ENCODE data around the gene ARHGEF12.

The ARHGEF12 gene

DNA sequence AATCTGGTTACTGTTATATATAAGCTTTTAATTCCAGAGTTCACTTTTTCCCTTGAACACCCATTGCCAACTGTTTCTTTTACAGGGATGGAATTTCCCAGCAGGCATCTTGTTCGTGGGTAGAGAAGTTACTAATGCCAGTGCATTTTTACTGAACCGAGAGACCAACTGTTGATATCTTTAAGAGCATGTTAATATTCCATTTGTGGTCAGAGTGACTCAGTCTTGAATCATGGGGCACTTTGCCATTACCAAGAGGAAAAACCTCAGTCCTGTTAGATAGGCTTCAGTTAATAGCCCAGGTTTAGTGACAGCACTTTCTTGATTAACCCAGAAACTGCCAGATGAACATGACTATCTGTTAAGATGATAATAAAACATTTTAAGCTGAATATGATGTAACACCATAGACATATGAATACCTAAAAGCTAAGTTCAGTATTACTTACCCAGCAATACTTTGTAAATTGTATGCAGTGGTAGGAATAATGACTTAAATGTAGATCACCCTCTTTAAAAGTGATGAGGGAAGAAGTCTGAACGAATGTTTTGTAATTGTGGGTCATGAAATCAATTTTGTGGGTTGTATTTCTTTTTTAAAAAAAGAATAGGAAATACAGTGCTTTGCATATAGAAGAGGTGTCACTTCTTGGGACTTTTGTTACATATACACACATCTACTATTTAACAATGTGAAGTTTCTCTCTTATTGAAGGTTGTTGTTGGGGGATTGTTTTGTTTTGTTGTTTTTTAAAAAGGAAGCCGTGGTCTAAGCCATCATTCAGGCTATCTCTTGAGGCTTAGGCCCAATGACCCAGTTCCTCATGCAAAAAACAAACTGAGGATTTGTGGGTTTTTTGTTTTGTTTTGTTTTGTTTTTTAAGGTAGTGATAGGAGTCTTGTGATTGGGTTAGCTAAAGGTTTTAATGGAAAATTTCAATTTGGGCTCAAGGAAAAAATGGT is 96.1 kb downstream of the ARHGEF12 start:
- peak; percentile 37 to 63 for DNase-seq

DNA sequence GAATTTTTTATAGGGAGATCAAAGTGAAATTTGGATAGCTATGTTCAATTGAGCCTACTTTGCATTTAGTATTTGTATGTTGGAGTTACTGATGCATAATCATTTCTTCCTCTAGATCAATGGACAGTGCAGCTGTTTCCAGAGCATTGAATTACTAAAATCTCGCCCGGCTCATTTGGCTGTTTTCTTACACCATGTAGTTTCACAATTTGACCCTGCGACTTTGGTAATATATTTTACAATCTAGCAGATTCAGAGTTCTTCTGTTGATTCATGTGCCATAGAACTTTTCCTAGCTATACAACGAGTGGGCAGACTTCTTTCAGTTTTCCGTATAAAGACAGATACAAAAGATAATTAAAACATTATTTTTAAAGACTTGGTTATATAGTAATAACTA is 105.4 kb downstream of the ARHGEF12 start:
- DNase-seq, result no peak

DNA sequence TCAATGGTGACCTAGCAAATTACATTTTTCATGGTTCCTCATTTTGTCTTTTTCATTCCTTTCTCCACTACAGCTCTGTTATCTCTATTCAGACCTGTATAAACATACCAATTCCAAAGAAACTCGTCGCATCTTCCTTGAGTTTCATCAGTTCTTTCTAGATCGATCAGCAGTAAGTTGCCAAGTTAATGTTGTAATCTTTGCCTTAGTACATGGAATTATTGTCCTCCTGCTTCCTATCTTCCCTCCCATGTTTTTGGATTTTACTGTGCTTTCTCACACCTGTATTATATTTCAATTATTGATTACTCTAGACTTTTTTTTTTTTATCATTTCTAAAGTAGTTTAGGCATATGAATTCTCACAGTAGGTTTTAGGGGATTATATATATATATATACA is 105.8 kb downstream of the ARHGEF12 start:
- no peak for DNase-seq

DNA sequence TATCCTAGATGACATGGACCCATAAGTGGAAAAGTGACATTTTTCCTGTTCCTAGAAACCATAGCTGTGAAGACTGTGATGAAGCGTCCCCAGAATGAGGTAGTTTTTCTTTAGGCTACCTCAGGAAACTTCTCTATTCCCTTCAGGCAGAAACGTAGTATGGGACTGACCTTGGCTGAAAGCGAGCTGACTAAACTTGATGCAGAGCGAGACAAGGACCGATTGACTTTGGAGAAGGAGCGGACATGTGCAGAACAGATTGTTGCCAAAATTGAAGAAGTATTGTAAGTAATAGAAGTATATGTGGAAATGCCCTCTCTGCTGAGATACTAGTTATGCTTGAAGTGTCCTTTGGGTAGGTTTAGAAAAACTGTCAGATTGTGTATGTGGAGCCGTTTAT is 110.6 kb downstream of the ARHGEF12 start:
- DNase-seq, result no peak

DNA sequence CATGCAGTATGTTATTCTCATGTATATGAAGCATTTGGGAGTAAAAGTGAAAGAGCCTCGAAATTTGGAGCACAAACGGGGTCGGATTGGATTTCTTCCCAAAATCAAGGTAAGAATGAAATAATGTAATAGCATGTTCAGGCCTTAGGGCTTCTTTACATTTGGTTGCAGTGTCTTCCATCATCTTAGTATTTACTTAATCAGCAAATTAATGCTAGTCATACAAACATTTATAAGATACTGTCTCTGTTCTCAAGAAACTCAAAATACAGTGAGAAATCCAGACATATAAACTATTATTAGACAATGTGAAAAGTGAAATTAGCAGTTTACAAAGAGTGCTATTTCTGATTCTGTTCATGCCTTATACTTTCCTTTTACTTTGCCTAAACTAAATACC is 112.0 kb downstream of the ARHGEF12 start:
- no peak for DNase-seq

DNA sequence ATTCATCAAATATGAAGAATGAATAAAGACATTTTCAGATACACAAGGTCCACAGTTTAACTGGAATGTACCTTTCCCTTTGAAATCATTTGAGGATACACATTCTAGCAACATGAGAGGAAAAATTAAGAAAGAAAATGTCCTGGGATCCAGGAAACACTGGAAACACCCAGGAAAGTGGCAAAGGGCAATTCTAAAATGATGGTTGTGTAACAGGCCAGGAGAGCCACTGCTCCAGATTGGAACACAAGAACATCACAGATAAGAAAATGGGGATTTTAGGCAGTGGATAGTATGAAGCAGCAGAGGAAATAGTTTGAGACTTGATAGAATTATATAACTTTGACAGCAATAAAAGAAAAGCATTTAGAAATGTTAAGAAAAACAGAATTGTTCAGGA is 119.3 kb downstream of the ARHGEF12 start:
- DNase-seq, result no peak

DNA sequence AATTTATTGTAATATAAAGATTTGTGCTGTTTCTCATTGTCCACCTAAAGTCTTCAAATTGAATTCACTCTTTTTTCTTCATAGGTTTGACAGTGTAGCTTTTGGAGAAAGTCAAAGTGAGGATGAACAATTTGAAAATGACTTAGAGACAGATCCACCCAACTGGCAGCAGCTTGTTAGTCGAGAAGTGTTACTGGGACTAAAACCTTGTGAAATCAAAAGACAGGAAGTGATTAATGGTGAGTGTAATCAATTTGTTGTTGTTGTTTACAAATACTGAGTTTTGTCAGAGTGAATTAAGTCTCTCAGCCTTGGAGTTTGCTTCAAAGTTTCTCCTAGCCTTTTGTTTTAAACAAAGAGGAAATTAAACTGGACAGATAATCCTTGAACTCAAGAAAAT is 121.8 kb downstream of the ARHGEF12 start:
- no peak for DNase-seq

DNA sequence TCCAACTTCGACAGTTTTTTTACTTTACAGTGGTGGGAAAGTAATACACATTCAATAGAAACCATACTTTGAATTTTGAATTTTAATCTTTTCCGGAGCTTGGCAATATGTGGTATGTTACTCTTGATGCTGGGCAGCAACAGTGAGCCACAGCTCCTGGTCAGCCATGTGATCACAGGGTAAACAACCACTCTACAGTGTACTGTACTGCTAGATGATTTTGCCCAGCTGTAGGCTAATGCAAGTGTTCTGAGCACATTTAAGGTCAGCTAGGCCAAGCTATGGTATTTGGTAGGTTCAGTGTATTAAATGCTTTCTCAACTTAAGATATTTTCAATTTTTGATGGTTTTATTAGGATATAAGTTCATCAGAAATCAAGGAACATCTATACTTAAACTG is 126.6 kb downstream of the ARHGEF12 start:
- no peak for DNase-seq

DNA sequence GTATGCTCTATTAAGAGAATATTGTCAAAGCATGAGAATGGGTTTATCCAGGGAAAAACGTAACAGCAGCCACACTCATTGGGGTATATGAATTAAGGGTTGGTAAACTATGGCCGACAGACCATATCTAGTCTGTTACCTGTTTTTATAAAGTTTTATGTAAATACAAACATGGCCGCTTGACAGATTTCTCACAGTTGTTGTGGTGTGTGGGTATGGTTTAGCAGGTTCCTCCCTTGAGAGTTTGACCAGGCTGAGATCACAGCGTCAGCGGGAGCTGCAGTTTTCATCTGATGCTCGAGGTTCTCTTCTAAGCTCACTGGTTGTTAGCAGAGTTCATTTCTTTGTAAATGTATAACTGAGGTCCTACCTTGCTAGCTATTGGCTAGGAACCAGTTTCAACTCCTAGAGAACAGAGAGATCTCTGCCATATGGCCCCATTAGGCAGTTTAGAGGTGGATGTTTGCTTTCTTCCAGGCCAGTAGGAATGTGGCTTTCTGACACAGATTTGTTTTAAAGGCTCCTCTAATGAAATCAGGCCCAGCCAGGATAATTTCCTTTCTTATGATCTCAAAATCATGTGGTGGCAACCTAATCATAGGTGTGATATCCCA is 129.8 kb downstream of the ARHGEF12 start:
- no peak for DNase-seq

DNA sequence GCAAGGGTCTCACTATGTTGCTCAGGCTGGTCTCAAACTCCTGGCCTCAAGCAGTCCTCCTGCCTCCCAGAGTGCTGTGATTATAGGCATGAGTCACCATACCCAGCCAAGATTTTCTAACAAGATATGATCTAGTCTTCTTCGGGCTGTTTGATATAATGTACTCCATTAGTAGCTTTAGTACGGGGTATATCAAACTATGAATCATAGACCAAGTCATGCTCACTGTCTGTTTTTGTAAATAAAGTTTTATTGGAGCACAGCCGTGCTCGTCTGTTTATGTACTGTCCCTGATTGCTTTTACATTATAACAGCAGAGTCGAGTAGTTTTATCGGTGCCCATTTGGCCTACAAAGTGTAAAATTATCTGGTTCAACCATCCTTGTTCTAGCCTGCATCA is 131.4 kb downstream of the ARHGEF12 start:
- no peak for DNase-seq

DNA sequence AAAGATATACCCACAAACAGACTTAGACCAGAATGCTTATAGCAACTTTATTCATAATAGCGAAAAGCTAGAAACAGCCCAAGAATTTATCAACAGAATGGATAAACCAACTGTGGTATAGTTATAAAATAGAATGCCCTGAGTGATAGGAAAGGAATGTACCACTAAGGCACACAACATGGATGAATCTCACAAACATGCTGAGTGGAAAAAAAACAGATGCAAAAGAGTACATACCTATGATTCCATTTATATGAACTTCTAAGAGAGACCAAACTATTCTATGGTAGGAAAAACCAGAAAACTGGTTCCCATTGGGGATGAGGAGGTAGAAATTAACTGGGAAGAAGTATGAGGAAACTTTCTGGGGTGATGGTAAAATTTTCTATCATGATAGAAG is 134.9 kb downstream of the ARHGEF12 start:
- no peak for DNase-seq

DNA sequence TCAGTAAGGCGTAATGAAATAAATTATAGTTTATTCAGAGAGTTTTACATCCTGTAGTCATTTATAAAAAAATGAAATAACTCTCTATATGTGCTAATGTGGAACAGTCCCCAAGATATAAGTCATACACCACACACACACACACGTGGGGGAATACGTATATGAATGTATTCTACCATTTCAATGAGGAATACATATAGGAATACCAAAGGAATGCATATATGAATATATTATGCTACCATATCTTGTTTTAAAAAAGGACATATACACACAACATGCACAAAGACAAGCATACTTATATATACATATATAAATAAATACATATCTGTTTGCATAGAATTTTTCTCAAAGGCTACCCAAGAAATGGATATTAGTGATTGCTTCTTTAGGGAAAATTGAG is 135.8 kb downstream of the ARHGEF12 start:
- DNase-seq, result no peak

DNA sequence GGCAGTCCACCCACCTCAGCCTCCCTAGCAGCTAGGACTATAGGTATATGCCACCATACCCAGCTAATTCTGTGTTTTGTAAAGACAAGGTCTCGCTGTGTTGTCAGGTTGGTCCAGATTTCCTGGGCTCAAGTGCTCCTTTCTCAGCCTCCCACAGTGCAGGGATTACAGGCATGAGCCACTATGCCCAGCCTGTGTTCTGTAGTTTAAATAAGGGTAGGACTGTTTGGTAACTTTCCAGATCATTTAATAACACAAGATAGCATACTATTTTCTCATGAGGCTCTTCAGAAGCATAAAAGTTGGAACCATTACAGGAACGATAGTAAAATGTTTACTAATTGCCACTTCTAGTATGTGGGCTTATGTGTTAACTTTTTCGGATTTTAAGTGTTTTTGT is 137.3 kb downstream of the ARHGEF12 start:
- no peak for DNase-seq

DNA sequence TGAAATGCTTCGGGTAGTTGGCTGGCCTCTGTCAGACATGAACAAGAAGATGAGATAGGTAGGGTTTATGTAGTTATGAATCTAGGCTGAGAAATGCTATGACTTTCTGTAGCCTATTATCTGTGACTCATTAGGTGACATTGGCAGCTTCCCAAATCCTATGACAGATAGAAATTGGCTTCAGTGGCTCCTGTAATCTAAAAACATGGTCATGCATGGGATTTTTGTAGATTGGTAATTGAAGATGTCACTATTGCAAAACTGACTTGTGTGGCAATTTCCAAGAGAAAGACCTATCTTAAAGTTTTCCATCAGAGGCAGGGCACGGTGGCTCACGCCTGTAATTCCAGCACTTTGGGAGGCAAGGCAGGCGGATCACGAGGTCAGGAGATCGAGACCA is 145.9 kb downstream of the ARHGEF12 start:
- DNase-seq, result no peak

DNA sequence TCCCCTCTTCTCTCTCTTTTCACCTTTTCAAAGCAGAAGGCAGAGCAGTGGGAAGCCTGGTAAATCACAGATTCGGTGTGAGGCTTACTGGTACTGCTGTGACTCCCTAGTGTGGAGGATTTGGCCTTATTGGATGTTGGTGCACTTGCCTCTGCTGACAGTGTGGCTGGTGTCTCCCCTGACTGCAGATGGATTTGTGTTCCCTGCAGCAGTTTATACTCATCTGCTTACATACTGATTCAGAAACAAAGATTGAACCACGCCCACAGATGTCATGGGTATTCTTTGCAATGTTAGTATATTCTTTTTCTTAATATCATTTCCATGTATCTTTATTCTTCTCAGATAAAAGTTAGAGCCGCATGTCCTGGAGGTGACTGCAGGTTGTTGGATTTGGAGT is 148.5 kb downstream of the ARHGEF12 start:
- no peak for DNase-seq

DNA sequence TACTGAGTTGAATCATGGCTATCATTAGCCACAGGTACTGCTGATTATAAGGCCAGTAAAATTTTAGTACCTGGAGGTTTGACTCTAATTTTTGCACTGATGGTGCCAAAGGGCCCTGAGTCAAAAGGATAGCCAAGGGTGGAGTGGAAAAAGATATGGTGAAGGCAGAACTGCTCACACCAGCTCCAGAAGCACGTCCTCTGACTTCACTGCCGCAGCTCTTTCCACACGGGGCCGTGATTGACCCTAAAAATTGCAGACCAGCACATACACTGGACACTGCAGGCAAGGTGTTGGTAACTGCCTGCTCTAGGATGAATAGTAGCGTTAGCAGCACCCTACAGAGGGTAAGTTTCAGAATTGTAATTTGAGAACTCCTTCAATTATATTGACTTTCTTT is 149.9 kb downstream of the ARHGEF12 start:
- DNase-seq, result no peak

DNA sequence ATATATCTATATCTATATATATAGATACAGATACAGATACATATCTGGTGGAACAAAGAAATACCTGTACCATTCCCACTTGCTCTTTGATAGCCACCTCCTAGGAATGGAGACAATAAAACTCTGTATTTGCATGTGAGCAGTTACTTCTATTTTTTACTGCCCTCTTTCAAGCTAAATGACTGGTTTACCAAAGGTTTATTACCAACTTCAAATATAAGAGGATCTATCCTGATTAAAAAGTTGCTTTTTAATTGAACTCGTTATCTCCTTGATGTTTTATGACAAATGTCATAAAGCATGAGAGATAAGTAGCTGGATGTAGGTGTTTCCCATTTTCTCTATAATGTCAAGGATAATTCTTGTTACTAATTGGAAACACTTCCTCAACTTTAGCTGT is 153.6 kb downstream of the ARHGEF12 start:
- DNase-seq, result no peak

DNA sequence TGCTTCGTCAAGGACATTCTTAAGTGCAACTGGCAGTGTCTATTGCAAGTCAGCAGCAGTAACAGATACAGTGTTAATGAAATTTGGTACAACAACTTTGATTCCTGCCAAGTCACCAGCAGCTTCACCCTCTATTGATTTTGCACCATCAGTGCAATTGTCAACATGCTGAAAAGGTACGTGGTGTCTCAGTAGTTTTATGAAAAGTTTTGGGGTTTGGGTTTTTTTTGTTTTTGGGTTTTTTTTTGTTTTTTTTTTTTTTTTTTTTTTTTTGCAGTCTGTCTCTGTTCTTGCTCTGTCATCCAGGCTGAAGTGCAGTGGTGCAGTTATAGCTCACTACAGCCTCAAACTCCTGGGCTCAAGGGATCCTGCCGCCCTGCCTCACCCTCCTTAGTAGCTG is 156.3 kb downstream of the ARHGEF12 start:
- no peak for DNase-seq

DNA sequence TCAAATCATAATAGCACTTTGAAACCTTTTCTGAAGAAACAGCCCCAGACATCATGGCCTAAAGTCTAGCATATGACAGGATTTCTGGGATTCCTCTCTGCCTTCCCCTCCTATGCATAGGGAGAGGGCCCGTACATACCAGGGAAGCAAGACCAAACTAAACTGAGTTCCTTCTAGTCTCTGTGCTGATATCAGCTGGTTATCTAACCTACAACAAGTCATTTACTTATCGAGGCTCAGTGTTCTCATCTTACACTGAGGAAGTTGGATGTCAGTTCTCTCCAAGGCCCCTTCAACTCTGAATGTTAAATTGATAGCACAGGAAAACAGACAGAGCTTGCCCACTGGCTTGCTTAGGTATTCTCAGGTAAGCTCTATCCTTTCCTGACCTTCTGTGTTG is 158.4 kb downstream of the ARHGEF12 start:
- no peak for DNase-seq

DNA sequence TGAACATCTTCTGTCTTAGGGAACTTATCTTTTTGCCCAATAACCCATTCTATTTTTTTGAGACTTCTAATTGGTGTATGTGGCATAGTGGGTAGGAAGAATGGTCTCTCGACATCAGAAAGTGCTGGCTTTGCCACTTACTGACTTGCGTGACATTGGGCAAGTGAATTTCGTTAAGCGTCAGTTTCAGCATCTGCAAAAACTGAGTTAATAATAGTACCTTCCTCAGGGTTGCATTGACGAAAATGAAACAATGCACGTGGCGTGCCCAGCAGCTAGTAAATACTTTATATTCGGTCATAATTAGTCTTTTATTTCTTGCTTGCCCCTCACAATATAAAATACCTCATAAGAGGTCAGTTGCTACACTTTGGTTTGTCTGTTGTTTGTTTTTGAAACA is 162.9 kb downstream of the ARHGEF12 start:
- DNase-seq, result no peak

DNA sequence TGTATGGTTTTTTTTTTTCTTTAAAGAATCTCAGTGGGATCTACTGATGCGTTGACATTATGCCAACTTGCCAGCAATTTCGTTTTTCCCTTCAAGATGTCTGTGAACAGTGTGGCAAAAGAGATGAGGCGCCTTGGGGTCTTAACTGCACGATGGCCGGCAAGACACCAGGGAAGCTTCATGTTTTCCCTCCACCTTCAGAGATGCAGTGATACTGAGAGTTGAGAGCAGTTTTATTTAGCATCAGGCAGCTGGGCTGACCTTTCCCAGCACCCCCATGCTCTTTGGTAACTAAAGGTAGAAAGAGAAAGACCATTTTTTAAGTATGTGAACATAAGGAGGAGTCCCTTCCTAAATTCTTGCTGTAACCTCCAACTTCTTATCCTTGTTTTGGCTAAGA is 163.6 kb downstream of the ARHGEF12 start:
- no peak for DNase-seq

DNA sequence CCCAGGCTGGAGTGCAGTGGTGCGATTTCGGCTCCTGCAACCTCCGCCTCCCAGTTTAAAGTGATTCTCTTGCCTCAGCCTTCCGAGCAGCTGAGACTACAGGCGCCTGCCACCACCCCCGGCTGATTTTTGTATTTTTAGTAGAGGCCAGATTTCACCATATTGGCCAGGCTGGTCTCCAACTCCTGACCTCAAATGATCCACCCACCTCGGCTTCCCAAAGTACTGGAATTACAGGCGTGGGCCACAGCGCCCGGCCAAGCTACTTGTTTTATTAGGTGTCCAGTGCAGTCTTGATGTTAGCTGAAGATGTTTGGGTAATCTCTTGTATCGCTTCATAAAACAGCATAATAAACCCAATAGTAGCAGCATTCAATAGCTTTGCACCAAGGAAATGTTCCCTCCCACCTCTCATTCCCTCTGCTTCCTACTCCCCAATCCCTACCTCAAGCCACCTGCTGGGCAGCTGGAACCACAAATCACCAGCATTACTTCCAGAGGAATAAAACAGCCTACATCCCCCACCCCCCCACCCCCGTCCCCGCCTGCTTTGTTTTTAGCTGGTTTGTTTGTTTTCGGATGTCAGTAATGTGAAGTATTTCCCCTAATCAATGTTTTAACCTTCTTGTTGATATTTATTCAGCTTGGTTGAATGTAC is 164.3 kb downstream of the ARHGEF12 start:
- DNase-seq, result no peak

DNA sequence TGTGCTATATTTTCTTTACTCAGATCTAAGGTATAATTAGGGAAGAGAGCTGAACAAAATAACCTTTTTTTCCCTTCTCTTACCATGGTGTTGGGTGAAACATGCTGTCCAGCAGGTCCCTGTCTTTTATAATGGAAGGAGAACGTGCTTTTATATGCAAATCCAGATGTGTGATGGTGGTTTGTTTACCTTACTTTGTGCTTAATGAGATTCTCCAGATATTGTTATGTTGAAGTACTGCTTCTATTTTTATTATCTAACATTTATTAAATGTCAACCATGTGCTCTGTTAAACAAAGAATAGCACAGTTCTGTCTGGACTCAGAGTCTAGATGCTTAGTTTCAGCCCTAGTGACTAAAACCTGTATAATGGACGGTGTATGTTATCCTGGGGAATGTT is 165.2 kb downstream of the ARHGEF12 start:
- DNase-seq, result no peak

Measured in Kasumi-1 (cell line).